ENCODE results near the gene KIAA1755.
A peak's percentile ranks its signal among the peaks of the same experiment; 100 is the strongest.
"Not testable (repeated sequence)": the region's sequence is repeated elsewhere in the genome, so short reads cannot be mapped to it uniquely, and the experiment has no call there.

The KIAA1755 gene

GRCh38 chr20:38258545-38259215 lies 1.9 kb downstream of the KIAA1755 start:
- no peak for DNase-seq

GRCh38 chr20:38256966-38257365 lies 3.6 kb downstream of the KIAA1755 start:
- DNase-seq: no peak

- no peak for DNase-seq
Observed at GRCh38 chr20:38256021-38256420, 4.5 kb downstream of the KIAA1755 start.

- peak; percentile 73 for DNase-seq
Observed at GRCh38 chr20:38255393-38255792, 5.1 kb downstream of the KIAA1755 start.

GRCh38 chr20:38254621-38255020 lies 5.9 kb downstream of the KIAA1755 start:
- DNase-seq: not testable (repeated sequence)

- DNase-seq: no peak
Observed at GRCh38 chr20:38253571-38253970, 7.0 kb downstream of the KIAA1755 start.

GRCh38 chr20:38252292-38253288 lies 7.9 kb downstream of the KIAA1755 start:
- peak; percentile 80 for DNase-seq

GRCh38 chr20:38251441-38251840 lies 9.1 kb downstream of the KIAA1755 start:
- DNase-seq: not testable (repeated sequence)

GRCh38 chr20:38250609-38251008 lies 9.9 kb downstream of the KIAA1755 start:
- DNase-seq: no peak

GRCh38 chr20:38249536-38250310 lies 10.8 kb downstream of the KIAA1755 start:
- DNase-seq: no peak

GRCh38 chr20:38248133-38248532 lies 12.4 kb downstream of the KIAA1755 start:
- DNase-seq: peak; percentile 82

- DNase-seq: not testable (repeated sequence)
Observed at GRCh38 chr20:38247725-38248124, 12.8 kb downstream of the KIAA1755 start.

GRCh38 chr20:38247166-38247509 lies 13.4 kb downstream of the KIAA1755 start:
- DNase-seq: no peak

- DNase-seq: peak; percentile 92
Observed at GRCh38 chr20:38246357-38247165, 14.0 kb downstream of the KIAA1755 start.

- no peak for DNase-seq
Observed at GRCh38 chr20:38245753-38246152, 14.8 kb downstream of the KIAA1755 start.

GRCh38 chr20:38243709-38244020 lies 16.9 kb downstream of the KIAA1755 start:
- DNase-seq: no peak

GRCh38 chr20:38242848-38243708 lies 17.5 kb downstream of the KIAA1755 start:
- DNase-seq: no peak

GRCh38 chr20:38241201-38241600 lies 19.3 kb downstream of the KIAA1755 start:
- DNase-seq: no peak

GRCh38 chr20:38239441-38239840 lies 21.1 kb downstream of the KIAA1755 start:
- no peak for DNase-seq

GRCh38 chr20:38238829-38239228 lies 21.7 kb downstream of the KIAA1755 start:
- no peak for DNase-seq

GRCh38 chr20:38237381-38237780 lies 23.2 kb downstream of the KIAA1755 start:
- no peak for DNase-seq
